Raji (cell line): ENCODE measurements around the gene TMEM82.

Source experiments
- POLR2A ChIP-seq: IDR thresholded peaks from 2 replicates; pipeline ENCODE4 v1.6.1; 2011; ENCODE audit warnings: low read depth, low read length, control low read depth; ENCODE audit not compliant: insufficient read depth

TMEM82 gene

GRCh38 chr1:15714406-15715136 is 27.7 kb upstream of the TMEM82 start:
- TF ChIP-seq POLR2A, result no peak

- no peak for TF ChIP-seq POLR2A
These were observed 24.7 kb upstream of the TMEM82 start for GRCh38 chr1:15717418-15718125.

- no peak for TF ChIP-seq POLR2A
These were observed 24.1 kb upstream of the TMEM82 start for GRCh38 chr1:15718199-15718601.

- no peak for TF ChIP-seq POLR2A
These were observed 22.7 kb upstream of the TMEM82 start for GRCh38 chr1:15719381-15720120.

- TF ChIP-seq POLR2A, result no peak
These were observed 21.4 kb upstream of the TMEM82 start for GRCh38 chr1:15720861-15721260.

GRCh38 chr1:15722411-15722810 is 19.9 kb upstream of the TMEM82 start:
- TF ChIP-seq POLR2A, result no peak

GRCh38 chr1:15722836-15723532 is 19.3 kb upstream of the TMEM82 start:
- no peak for TF ChIP-seq POLR2A

GRCh38 chr1:15723631-15724246 is 18.6 kb upstream of the TMEM82 start:
- no peak for TF ChIP-seq POLR2A

- TF ChIP-seq POLR2A, result no peak
These were observed 17.1 kb upstream of the TMEM82 start for GRCh38 chr1:15724949-15725880.

GRCh38 chr1:15726508-15726907 is 15.8 kb upstream of the TMEM82 start:
- TF ChIP-seq POLR2A, result no peak

GRCh38 chr1:15727021-15727420 is 15.3 kb upstream of the TMEM82 start:
- TF ChIP-seq POLR2A, result no peak

GRCh38 chr1:15727424-15727823 is 14.9 kb upstream of the TMEM82 start:
- no peak for TF ChIP-seq POLR2A

- TF ChIP-seq POLR2A, result no peak
These were observed 14.3 kb upstream of the TMEM82 start for GRCh38 chr1:15727866-15728534.

GRCh38 chr1:15728937-15729657 is 13.2 kb upstream of the TMEM82 start:
- no peak for TF ChIP-seq POLR2A
